NK-92 (cell line): Measurements from ENCODE around the gene SPATA9.

Source experiments
- DNase-seq: peaks from one replicate; lab custom pipeline; 2025; ENCODE audit not compliant: unreplicated experiment; lab: John Stamatoyannopoulos, UW

Gene SPATA9, protein sequence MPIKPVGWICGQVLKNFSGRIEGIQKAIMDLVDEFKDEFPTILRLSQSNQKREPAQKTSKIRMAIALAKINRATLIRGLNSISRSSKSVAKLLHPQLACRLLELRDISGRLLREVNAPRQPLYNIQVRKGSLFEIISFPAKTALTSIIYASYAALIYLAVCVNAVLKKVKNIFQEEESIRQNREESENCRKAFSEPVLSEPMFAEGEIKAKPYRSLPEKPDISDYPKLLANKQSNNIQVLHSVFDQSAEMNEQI

DNA sequence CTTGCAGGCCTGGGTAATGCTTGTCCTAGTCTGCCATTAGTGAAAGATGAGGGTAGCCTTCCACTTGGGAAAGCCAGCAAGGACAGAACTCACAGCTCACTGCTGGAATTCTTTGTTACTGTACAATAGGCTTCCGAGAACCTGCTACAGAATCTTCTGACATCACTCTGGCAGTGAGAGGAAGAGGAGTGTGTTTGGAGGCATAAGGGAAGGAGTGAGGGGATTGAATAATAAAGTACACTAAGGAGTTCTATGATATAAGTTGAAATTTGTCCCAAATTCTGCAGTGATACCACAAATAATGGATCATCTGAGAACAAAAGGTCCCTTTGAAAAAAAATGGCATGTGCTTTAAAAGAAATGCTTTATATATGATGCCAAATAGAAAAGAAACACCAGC is at the start of gene SPATA9:
SPATA9 (minus strand) TSS at position 101 of the 400 bp plus-strand sequence. CDS start 137 bp downstream, outside the sequence.
- DNase-seq, result no peak

DNA sequence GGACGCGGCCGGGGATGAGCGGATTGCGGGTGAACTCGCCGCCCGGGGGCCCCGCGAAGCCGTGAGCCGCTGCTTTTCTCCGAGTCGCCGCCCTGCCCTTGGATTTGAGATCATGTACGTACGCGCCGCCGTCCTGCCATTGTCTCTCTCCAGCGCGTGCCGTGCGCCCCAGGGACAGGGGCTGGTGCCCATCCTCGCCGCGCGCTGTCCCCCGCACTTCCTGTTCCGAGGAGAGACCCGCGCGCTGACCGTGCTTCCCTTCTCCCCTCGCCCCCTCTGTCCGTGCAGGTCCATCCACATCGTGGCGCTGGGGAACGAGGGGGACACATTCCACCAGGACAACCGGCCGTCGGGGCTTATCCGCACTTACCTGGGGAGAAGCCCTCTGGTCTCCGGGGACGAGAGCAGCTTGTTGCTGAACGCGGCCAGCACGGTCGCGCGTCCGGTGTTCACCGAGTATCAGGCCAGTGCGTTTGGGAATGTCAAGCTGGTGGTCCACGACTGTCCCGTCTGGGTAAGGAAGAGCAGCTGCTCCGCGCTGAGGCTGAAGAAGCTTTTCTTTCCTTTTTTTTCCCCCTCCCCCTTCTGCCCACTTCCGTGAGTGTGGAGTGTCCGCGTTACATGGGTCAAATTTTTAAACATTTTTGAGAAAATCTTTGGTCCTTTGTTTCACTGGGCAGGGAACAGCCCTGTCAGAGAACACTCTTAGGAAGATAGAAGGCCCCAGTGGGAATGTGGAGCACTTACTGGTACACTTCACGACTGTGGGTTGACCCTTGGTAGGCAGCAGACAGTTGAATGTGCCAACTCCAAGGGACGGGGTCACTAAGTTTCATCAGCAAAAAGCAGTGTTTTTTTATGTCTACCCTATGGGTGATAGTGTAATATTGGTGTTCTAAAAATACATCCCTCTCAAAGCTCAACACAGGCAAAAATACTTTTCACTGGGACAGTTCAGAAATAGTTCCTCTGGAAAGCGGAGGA is 49.1 kb upstream of the SPATA9 start:
- no peak for DNase-seq

DNA sequence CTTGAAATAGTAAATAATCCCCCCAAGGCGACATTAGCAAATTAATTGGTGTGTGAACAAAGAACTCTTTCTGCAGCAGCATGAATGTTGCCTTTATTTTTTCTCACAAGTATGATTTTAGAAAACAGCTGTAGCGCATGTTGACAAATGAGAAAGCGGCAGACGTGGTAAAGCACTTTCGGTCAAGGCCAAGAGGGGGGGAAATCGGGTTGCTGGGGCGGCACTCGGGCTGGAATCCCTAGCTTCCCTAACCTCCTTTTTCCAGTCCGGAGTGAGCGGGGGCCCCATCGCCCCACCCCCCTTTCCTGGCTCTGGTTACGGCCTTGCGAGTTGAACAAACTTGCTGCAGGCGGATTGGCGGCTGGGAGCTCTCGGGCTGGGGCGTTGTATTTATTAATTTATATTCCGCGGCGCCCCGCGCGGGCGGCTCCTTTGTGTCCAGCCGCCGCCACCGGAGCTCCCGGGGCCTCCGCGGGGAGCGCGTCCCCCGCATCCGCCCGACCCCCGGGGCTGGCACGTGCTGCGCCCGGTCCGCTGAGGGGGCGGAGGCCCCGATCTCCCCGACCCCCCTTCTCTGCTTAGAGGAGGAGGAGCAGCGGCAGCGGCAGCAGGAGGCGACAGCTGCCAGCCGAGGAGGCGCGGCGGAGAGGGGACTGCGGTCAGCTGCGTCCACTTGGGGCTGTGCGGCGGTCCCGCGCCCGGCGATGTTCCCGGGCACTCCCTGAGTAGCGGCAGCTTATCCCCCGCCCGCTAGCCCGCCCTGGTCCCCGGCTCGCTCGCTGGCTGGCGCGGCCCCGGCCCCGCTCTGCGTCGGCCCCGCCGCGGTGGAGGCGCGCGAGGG is 48.2 kb upstream of the SPATA9 start, which contains the start of gene RHOBTB3:
RHOBTB3 (plus strand) TSS at position 607 of the 841 bp plus-strand sequence. CDS start 347 bp downstream, outside the sequence.
- DNase-seq, result no peak

DNA sequence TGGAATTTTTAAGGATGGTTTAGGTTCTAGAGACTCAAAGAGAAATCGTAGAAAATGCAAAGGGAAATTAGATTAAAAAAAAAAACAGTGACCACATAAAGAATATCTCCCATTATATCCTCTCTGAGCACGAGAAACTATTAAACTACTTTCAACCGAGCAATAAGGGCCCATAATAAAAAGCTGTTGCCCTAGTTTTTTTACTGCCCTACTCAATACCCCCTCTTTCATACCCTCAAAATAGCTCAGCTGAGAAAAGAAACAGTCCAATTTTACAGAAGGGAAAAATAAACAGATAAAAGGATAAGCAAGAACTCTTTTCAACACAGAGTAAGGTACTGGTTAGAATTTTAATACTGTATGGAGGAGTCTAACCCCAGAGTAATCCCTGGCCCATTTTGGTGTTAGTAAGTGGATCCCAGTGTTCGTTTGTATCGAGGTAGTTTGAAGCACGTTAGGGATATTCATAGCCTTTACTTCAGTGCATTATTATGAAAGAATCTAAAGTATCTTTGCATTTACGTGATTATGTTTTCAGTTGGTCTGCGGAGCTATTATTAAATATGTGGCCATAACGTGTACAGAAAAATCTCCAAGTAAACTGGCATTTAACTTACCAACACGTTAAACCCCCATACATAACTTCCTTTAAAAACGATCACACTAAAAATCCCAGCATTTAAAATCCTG is 47.4 kb upstream of the SPATA9 start:
- no peak for DNase-seq

DNA sequence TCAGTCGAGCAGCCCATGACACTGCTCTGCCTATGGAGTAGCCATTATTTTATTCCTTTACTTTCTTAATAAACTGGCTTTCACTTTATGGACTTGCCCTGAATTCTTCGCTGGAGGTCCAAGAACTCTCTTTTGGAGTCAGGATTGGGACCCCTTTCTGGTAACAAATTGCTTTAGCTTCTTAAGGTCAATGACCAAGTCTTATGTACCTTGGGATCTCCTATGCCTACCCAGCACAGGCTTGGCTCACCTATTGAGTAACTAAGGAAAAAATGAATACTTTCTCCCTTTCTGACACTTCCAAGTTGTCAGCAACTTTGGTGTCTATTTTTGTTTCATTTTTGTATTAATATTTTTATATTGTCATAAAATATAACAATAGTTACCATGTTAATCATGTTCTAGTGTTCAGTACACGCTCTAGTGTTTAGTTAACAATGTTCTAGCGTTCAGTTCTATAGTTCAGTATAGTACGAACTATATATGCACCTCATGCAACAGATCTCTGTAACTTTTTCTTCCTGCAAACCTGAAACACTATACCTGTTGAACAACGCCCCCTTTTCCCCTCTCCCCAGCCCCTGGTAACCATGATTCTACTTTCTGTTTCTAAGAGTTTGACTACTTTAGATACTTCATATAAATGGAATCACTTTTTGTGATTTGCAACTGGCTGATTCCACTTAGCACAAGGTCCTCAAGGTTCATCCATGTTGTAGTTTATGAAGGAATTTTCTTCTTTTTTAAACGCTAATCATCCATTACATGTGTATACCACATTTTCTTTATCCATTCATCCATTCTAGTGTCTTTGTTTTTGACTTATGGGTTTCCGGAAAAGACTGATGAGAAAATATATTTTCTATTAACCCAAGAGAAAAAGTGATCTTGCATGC is 46.6 kb upstream of the SPATA9 start:
- DNase-seq, result no peak

DNA sequence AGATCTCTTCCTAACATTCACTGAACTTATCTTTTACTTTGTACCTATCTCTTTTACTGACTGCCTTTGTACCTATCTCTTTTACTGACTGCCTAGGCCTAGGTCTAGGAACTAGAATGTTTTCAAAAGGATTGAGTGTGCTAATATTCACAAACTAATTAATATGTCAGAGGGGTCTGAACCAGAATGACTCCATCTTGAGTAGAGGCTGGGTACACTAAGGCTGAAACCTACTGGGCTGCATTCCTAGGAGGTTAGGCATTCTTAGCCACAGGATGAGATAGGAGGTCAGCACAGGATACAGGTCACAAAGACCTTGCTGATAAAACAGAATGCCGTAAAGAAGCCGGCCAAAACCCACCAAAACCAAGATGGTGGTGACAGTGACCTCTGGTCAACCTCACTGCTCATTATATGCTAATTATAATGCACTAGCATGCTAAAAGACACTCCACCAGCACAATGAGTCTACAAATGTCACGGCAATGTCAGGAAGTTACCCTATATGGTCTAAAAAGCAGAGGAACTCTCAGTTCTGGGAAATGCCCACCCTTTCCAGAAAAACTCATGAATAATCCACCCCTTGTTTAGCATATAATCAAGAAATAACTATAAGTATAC is 45.8 kb upstream of the SPATA9 start:
- DNase-seq, result no peak

DNA sequence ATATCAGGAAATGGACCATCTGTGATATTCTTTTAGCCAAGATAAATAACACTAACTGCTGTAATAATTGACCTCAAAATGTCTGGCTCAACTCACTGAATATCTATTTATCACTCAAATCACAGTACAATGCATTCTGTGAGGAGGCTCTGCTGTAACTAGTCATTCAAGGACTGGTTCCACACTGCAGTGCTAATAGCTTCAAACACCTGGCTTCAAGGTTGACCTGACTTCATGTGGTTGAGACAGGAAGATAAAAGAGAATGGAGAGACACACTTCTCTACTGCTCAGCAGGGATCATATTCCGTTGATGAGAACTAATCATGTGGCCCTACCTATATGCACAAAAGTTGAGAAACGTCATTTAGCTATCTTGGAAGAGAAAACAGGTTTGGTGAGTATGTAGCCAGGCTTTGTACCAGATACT is 45.0 kb upstream of the SPATA9 start:
- no peak for DNase-seq

DNA sequence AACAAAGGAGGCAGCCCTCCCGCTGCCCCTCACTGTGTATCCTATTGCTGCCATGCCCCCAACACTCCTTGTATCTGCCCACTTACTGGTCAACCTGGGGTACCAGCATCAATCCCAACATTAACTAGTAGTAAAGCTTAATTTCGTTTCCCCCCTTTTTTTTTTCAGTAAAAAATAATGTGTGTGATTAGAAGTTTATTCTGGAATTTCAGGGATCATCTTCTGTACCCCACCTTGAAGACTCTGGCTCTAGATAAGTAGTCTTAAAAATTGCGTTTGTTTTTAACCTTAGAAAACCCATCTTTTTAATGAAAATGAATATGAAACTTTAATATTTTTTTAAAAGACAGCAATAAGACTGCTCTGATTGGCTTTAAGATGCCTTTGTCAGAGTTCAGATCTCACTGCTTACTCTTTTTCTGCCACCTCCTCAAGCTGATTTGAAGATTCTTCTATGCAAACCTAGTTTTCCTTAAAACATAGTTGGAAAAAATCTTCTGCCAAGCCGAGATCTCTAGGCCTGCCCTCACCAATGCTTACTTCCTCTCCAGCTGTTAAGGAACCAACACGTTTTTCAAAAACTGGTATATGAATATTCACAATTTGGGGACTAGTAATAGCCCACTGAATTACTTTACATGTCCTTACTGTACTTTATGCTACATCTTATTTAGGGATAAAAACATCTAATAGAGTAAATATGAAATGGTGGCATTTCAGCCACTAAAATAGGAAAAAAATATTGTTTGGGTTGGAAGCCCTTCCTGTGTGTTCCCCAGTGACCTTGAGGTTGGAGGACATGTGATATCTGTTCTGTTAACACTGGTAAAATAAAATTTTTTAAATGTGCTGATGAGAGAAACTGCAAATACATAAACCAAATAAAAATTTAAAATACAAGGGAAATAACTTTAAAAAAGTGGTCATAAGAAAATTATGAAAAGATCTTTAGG is 44.3 kb upstream of the SPATA9 start:
- DNase-seq, result no peak

DNA sequence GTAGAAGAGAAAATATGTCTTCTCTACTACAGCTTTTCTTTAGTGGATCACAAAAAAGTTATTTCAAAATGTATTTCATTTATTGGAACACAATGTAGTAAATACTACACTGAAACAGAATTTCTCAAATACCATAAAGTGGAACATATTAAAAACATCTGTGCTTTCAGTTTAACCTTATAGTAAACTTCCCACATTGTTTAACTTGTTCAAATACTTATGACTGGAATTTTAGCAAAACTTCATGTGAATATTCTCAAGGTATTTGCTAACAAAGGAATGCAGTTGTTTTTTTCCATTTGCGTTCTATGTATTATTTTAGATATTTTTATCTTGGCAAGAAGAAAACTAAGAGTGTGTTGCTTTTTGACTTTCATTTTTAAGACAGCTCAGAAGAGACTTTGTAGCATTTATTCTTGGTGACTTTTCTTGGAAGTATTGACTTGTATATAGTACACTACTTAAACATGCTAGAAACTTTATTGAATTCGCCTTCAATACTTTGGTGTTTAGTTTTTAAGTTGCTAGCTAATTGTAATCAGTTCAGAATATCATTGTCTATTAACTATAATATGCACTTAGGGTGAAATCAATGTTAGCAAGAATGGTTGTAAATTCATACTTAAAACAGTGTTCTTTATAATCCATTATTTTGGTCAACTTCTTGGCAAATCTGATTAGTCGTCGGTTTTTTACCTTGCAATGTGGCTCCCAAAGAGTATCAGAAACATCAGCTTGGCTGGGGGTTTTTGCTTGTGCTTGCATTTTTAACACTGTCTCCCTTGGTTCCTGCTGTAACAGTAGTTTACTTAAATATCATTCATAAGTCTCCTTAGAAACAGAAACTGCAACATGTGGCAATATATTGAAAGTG is 43.4 kb upstream of the SPATA9 start:
- DNase-seq, result no peak

DNA sequence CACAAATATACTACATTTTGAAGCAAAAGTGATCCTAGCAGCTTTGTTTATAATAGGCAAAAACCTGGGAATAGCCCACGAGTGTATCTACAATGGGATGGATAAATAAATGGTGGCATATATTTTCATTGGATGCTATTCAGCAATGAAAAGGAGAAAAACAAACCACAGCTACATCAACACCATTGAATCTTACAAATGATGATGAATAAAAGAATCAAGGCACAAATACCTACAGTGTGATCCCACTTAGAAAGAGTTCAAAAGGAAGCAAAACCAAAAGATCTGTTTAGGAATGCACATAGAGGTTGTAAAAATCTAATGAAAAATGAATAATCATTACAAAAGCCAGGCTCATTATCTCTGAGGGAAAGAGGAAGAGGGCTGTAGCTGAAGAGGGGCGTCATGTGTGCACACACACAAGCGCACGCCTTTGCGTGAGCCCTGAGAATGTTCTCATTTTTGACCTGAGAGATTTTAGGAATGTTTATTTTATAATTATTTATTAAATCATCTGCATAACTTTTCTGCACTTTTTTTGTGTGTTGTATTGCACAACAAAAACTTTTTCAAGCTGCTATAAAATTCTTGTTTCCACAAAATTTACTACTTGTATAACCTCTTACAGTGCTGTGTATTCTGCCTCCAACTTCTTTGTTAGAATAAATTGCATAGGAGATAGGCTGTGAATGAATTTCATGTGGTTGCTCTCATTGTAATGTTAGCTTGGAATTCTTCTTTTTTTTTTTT is 42.5 kb upstream of the SPATA9 start:
- no peak for DNase-seq

DNA sequence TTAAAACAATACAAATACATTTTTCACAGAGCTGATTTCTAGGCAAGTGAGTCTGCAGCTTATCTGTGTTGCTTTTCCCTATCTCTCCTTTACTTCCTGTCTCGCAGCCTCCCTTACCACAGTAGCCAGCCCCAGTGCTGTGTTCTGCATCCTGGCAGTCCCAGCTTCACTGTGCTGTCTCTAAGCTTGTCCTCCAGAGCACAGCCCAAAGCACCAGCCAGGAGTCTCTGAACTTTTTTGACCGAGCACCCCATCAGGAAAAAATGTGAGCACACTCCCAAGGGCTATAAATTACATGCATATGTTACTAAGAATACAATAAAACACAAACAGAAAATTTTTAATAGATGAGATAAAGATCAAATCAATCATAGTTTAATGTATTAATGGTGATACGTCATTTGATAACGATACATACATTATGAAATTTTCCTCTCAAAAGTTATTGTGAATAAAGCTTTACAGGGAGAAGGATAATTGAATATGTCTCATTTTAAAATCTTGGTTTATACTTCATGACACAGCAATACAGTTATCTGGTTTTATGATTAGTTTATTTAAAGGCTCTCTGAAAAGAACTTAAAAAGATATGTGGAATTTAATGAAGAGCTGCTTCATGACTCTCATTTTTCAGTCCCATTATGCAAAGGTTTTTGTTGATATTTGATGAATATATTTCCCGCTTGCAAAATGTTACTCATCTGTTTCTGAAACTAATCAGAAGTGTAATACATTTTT is 41.0 kb upstream of the SPATA9 start:
- no peak for DNase-seq

DNA sequence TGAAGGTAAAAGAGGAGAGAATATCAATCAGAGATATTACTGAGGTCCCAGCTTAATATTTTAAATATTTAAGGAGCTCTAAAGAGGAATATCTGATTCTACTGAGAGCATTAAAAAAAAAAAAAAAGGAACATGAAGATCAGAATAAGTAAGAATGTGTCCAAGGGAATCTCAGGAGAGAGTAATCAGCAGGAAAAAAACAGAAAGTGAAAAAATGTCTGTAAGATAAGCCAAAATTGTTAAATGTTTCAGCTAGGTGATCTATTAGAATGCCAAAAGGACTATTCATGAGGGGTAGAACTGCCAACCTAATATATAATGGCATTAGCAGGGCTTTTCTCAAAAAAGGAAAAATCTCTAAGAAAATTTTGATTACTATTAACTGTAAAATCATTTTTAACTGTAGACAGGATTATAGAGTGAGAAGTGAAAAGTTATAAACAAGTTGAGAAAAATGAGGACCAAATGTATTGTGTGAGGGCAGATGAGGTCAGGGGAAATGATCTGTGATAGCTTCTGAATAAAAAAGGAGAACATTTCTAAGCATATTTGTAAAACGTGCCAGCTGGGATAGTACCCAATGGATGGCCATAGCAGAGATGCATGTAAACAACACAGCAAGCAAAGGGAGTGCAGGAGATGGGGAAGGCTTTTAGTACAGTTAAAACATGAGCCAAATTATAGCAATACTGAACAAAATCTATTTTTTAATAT is 38.9 kb upstream of the SPATA9 start:
- DNase-seq, result no peak

DNA sequence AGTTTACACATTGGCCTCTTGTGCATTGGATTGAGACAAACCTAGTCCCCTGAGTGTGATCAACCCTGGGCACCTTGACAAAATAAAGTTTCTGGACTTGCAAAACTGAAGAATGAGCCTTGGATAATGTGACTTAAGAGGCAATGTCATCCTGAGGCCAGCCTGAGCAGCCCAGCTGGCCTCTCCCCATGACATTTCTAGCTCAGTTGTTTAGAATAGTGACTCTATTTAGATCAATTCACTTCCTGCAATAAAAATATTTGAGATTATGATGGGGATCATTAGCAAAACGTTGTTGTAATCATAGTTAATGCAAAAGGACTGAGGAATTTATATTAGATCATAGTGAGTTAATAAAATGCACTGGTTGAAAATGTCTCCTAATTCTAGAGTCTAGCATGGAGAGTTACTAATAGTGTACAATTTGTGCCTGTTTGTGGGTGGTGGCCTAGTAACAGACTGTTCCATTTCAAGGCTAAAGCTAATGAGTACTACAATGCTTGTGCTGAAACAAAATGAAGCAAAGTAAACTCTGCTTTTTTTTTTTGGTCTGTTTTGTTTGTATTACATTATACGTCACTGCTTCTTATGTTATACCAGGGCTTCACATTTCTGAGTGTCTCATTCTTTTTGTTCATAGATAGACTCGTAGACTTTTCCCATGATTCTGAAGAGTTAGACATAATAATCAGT is 37.4 kb upstream of the SPATA9 start:
- DNase-seq, result no peak

DNA sequence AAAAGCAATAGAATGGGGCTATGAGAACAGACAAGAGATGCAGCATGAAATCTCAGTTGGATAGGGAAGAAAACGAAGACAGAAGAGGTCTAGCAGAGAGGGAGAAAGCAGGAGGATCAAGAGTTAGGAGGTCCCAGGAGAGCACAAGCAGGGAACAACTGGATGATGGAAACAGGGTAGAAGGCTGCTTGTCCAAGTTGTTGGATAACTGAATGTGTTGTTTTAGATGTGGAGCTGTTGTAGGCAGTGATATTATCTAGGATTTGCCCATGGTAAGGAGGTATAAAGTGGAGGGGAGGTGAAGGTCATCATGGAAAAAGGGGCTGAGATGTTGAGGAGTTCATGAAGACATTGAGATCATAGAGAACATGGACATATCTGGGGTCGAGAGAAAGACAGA is 35.9 kb upstream of the SPATA9 start:
- no peak for DNase-seq
